H1 (cell line): ENCODE measurements around the gene RADIL. TPM values are rescaled to one million over a fixed set of nuclear protein-coding genes. Genes with fewer than 3 reads are reported as not detected.

ENCODE experiments used
- CTCF ChIA-PET: fragments of 300-600 bp; sonication (Branson Sonifier 250); formaldehyde crosslinking; loops from one replicate; lab custom pipeline; 2021; ENCODE audit not compliant: partially characterized antibody; lab: Charles Lee
- POLR2A ChIA-PET: fragments of 300-600 bp; sonication (Branson Sonifier 250); formaldehyde crosslinking; loops from one replicate; lab custom pipeline; 2021; ENCODE audit warnings: inconsistent platforms; ENCODE audit not compliant: partially characterized antibody; lab: Charles Lee
- DNase-seq, 2 experiments: peaks; one replicate each; pipeline versions ENCODE4 v3.0.0 to v3.0.0-alpha.2; 2010 to 2022; ENCODE audit warnings: low spot score in 2 of 2, low read depth in 1 of 2, mixed read lengths in 1 of 2
- FAIRE-seq: peaks from 2 replicates; lab custom pipeline; 2011; peaks lifted over from hg19 to GRCh38; lab: Jason Lieb, UNC
- H2AFZ ChIP-seq: 2 replicates; pipeline ENCODE4 v1.8.1; 2012; ENCODE audit warnings: low read length, inconsistent platforms
- H2AK5ac ChIP-seq: 2 replicates; pipeline ENCODE4 v1.6.1; 2013; ENCODE audit warnings: low read depth, low read length
- H2BK120ac ChIP-seq: replicated peaks from 2 replicates; pipeline ENCODE3; 2013; ENCODE audit warnings: low read depth, low read length, inconsistent platforms
- H2BK12ac ChIP-seq: 2 replicates; pipeline ENCODE4 v1.6.1; 2013; ENCODE audit warnings: low read depth, low read length
- H2BK15ac ChIP-seq: 2 replicates; pipeline ENCODE4 v1.6.1; 2013; ENCODE audit warnings: low read length
- H2BK20ac ChIP-seq: 2 replicates; pipeline ENCODE4 v1.6.1; 2013; ENCODE audit warnings: low read length
- H2BK5ac ChIP-seq: 2 replicates; pipeline ENCODE4 v1.6.1; 2013; ENCODE audit warnings: low read depth, low read length
- H3K14ac ChIP-seq: 2 replicates; pipeline ENCODE4 v1.6.1; 2013; ENCODE audit warnings: inconsistent platforms; ENCODE audit not compliant: insufficient read length
- H3K18ac ChIP-seq: 2 replicates; pipeline ENCODE4 v1.6.1; 2013; ENCODE audit warnings: low read length; ENCODE audit errors: extremely low read depth
- H3K23ac ChIP-seq: 2 replicates; pipeline ENCODE4 v1.6.1; 2013; ENCODE audit warnings: inconsistent platforms; ENCODE audit not compliant: insufficient read length
- H3K23me2 ChIP-seq: 2 replicates; pipeline ENCODE4 v1.6.1; 2013; ENCODE audit warnings: low read depth, low read length
- H3K27ac ChIP-seq: 2 replicates; pipeline ENCODE4 v1.6.1; 2011; ENCODE audit warnings: low read depth, low read length, inconsistent platforms
- H3K27me3 ChIP-seq, 4 experiments: replicated peaks in 1 of 4; 1 replicate in 1 of 4; 2 replicates in 3 of 4; pipeline versions ENCODE4 v1.6.1 to v1.8.1; 2011 to 2013; ENCODE audit warnings: low read length in 3 of 4, mild to moderate bottlenecking in 3 of 4, inconsistent platforms in 2 of 4, mixed read lengths in 2 of 4, moderate library complexity in 1 of 4; ENCODE audit not compliant: control insufficient read depth in 3 of 4, insufficient read depth in 3 of 4; ENCODE audit errors: extremely low read depth in 1 of 4
- H3K36me3 ChIP-seq, 4 experiments: 2 replicates each; pipeline versions ENCODE4 v1.6.1 to v1.8.1; 2011 to 2013; ENCODE audit warnings: mild to moderate bottlenecking in 4 of 4, low read length in 3 of 4, moderate library complexity in 2 of 4, control low read depth in 1 of 4, inconsistent platforms in 1 of 4; ENCODE audit not compliant: insufficient read depth in 4 of 4, control insufficient read depth in 2 of 4
- H3K4ac ChIP-seq: replicated peaks from 2 replicates; pipeline ENCODE3; 2013; ENCODE audit warnings: low read length, low read depth, mixed read lengths, inconsistent platforms; ENCODE audit not compliant: insufficient read length
- H3K4me1 ChIP-seq, 4 experiments: replicated peaks in 1 of 4; 1 replicate in 1 of 4; 2 replicates in 3 of 4; pipeline versions ENCODE4 v1.6.1 to v1.8.1; 2011 to 2013; ENCODE audit warnings: low read length in 3 of 4, inconsistent platforms in 2 of 4, mixed read lengths in 1 of 4; ENCODE audit not compliant: insufficient read depth in 4 of 4, control insufficient read depth in 3 of 4
- H3K4me2 ChIP-seq, 2 experiments: 2 replicates each; pipeline versions ENCODE4 v1.6.1 to v1.8.1; 2011 to 2013; ENCODE audit warnings: low read depth in 2 of 2, low read length in 2 of 2, control low read depth in 1 of 2, inconsistent platforms in 1 of 2, mild to moderate bottlenecking in 1 of 2; ENCODE audit not compliant: insufficient read depth in 1 of 2
- H3K4me3 ChIP-seq, 4 experiments: fragments of 200-600, 300-600 bp in 1 of 4; sonication (generic), shearing (Covaris generic), sonication (Bioruptor Twin) in 1 of 4; 2 replicates each; pipeline versions ENCODE4 v1.5.1 to v1.8.1; 2011 to 2016; ENCODE audit warnings: low read length in 4 of 4, low read depth in 3 of 4, control low read depth in 2 of 4, inconsistent platforms in 2 of 4, mild to moderate bottlenecking in 2 of 4, mixed read lengths in 1 of 4, moderate library complexity in 1 of 4; ENCODE audit not compliant: insufficient read depth in 2 of 4; ENCODE audit errors: extremely low read depth in 1 of 4
- H3K56ac ChIP-seq: replicated peaks from 2 replicates; pipeline ENCODE3; 2013; ENCODE audit warnings: low read depth, mild to moderate bottlenecking, mixed read lengths, low read length, inconsistent platforms; ENCODE audit not compliant: insufficient read length
- H3K79me1 ChIP-seq: 2 replicates; pipeline ENCODE4 v1.6.1; 2013; ENCODE audit warnings: low read depth, low read length, control low read depth
- H3K79me2 ChIP-seq, 2 experiments: 2 replicates each; pipeline versions ENCODE4 v1.6.1 to v1.8.1; 2012 to 2013; ENCODE audit warnings: low read length in 2 of 2, mild to moderate bottlenecking in 2 of 2, inconsistent platforms in 1 of 2; ENCODE audit not compliant: insufficient read depth in 2 of 2, control insufficient read depth in 1 of 2
- H3K9ac ChIP-seq, 4 experiments: replicated peaks in 1 of 4; 1 replicate in 1 of 4; 2 replicates in 3 of 4; pipeline versions ENCODE4 v1.6.1 to v1.8.1; 2011 to 2013; ENCODE audit warnings: low read depth in 3 of 4, low read length in 3 of 4, control low read depth in 2 of 4, mild to moderate bottlenecking in 2 of 4, moderate library complexity in 2 of 4, inconsistent platforms in 1 of 4; ENCODE audit errors: extremely low read depth in 1 of 4
- H3K9me3 ChIP-seq, 2 experiments: 2 replicates each; pipeline versions ENCODE4 v1.6.1 to v1.8.1; 2012 to 2013; ENCODE audit warnings: mild to moderate bottlenecking in 2 of 2, moderate library complexity in 2 of 2, control low read depth in 1 of 2, inconsistent platforms in 1 of 2, low read depth in 1 of 2, low read length in 1 of 2, mixed read lengths in 1 of 2; ENCODE audit not compliant: insufficient read depth in 2 of 2
- H4K20me1 ChIP-seq, 2 experiments: replicated peaks in 1 of 2; 2 replicates each; pipeline versions ENCODE3 to v1.8.1; 2011 to 2013; ENCODE audit warnings: inconsistent platforms in 2 of 2, low read length in 2 of 2, mild to moderate bottlenecking in 1 of 2; ENCODE audit not compliant: insufficient read depth in 2 of 2, control insufficient read depth in 1 of 2
- H4K5ac ChIP-seq: 2 replicates; pipeline ENCODE4 v1.6.1; 2013; ENCODE audit warnings: low read length, low read depth, mixed read lengths, inconsistent platforms; ENCODE audit not compliant: insufficient read length
- H4K8ac ChIP-seq: 2 replicates; pipeline ENCODE4 v1.8.0; 2013; ENCODE audit warnings: mild to moderate bottlenecking, moderate library complexity, low read length, inconsistent platforms; ENCODE audit not compliant: insufficient read depth; ENCODE audit errors: extremely low read depth
- H4K91ac ChIP-seq: replicated peaks from 2 replicates; pipeline ENCODE3; 2013; ENCODE audit warnings: low read length, mixed read lengths, inconsistent platforms; ENCODE audit not compliant: insufficient read length
- CEBPB ChIP-seq: IDR thresholded peaks from 2 replicates; pipeline ENCODE4 v1.6.1; 2012; ENCODE audit warnings: low read depth, low read length
- RNF2 ChIP-seq: fragments of 200-900, 300-1000 bp; sonication (generic); IDR thresholded peaks from 2 replicates; pipeline ENCODE4 v1.7.1; 2016; ENCODE audit warnings: borderline replicate concordance, low read depth, mild to moderate bottlenecking, antibody characterized with exemption, low read length; ENCODE audit not compliant: poor library complexity, severe bottlenecking; ENCODE audit errors: missing control alignments
- SAP30 ChIP-seq: fragments of 300-600 bp; sonication (generic); IDR thresholded peaks from 2 replicates; pipeline ENCODE4 v1.7.1; 2012; ENCODE audit warnings: low read length, moderate library complexity, mild to moderate bottlenecking, inconsistent platforms; ENCODE audit not compliant: insufficient read depth, insufficient replicate concordance
- WGBS, 2 experiments: shearing (Covaris generic) in 1 of 2; methylation state at CpG; one replicate each; pipeline versions ENCODE4 v1.1.6 to v1.1.7; 2013 to 2015; ENCODE audit warnings: low lambda C conversion rate in 2 of 2, mixed read lengths in 2 of 2, inconsistent platforms in 1 of 2, low coverage in 1 of 2, missing lambda C conversion rate in 1 of 2; ENCODE audit not compliant: insufficient replicate concordance in 2 of 2, insufficient coverage in 1 of 2, insufficient read length in 1 of 2; ENCODE audit errors: extremely low coverage in 1 of 2, missing lambda C conversion rate in 1 of 2; 5-methylcytosine and 5-hydroxymethylcytosine counted together
- polyA plus RNA-seq, 7 experiments: library from polyadenylated mRNA; depleted of rRNA in 3 of 7; stranded (reverse) in 5 of 7; unstranded in 2 of 7; fragments of >200 nt in 5 of 7; fragments of 200-250 nt in 2 of 7; gene quantifications; 1 replicate in 5 of 7; 2 replicates in 1 of 7; 4 replicates in 1 of 7; pipeline versions ENCODE4 v1.2.1 to v1.2.3, GENCODE V29; 2011 to 2013; ENCODE audit warnings: missing spikeins in 2 of 7, mixed read lengths in 2 of 7
- total RNA-seq: library from RNA; stranded (reverse); fragmentation: NEBNext Ultra II Directional; extraction: Animal tissue kit (Norgen Biotek cat#: 25700); gene quantifications from 2 replicates; pipeline ENCODE4 v1.2.1, GENCODE V29; 2021

The RADIL gene
- total and polyA plus RNA-seq, 2 of the 8 experiments (the other 6 are each of a cell fraction or from before 2014, with no cell fraction given), result 5.0 to 5.4 TPM

GRCh38 chr7:4775848-4776623, 107.5 kb downstream of the RADIL start:
- Histone ChIP-seq H4K91ac (no peak overlapping the region), H2BK5ac (no peak overlapping the region), H4K8ac (peak overlapping the region; percentile 93), H3K27me3 (0 out of 7 replicates have a peak, but pooled peaks cover 0 to 2% (median 0%) of the 10 kb centered on the region in 4 experiments), H3K14ac (no peak overlapping the region), H2BK20ac (no peak overlapping the region), H3K4me3 (peak overlapping the region; percentile 82 to 99 (median 98)), H3K9me3 (no peaks in the 10 kb centered on the region), H3K36me3 (peaks cover 0 to 3% (median 2%) of the 10 kb centered on the region in 4 experiments; a peak in 2 of 8 replicates), H3K23ac (no peak overlapping the region), H4K5ac (no peak overlapping the region), H3K4me1 (peaks cover 0 to 5% (median 4%) of the 10 kb centered on the region in 4 experiments; a peak in 3 of 7 replicates), H3K9ac (peak overlapping the region; percentile 66 to 82 (median 80)), H2AK5ac (no peak overlapping the region), H3K4me2 (peak overlapping the region; percentile 98 to 100), H2AFZ (0 out of 2 replicates have a peak overlapping the region, but pooled peaks have one; percentile 5), H3K27ac (peak overlapping the region; percentile 54; the same call in 1 of the 2 replicates), H3K23me2 (peaks cover 7% of the 10 kb centered on the region; the same call in 1 of the 2 replicates), H3K56ac (no peak overlapping the region), H3K79me2 (peaks cover 0 to 24% of the 10 kb centered on the region in 2 experiments; a peak in 2 of 4 replicates), H2BK120ac (no peak overlapping the region), H3K4ac (no peak overlapping the region), H4K20me1 (peaks cover 0 to 1% of the 10 kb centered on the region in 2 experiments), H3K18ac (no peak overlapping the region), H2BK15ac (no peak overlapping the region), H2BK12ac (no peak overlapping the region), H3K79me1 (peaks cover 2% of the 10 kb centered on the region)
- DNase-seq (no peak), FAIRE-seq (no peak)
- CTCF ChIA-PET, result interaction anchor here (0.5 to 3.0 kb wide), 7 partner anchors 10 to 310 kb away, joined by 3 to 10 read pairs (median 4); no protein-coding TSS in a partner anchor
- POLR2A ChIA-PET, result interaction anchor here (0.7 to 2.6 kb wide), 10 partner anchors 9 to 819 kb away, joined by 3 to 10 read pairs (median 4); no protein-coding TSS in a partner anchor
- WGBS, 2 experiments, result 20% methylated on average over 23 of the region's 32 CpGs; no CpG with 5 or more reads in 1 of the 2 experiments
- TF ChIP-seq CEBPB (no peak), SAP30 (peak; percentile 56), RNF2 (no peak)
